Left ventricle myocardium superior (tissue), 1 donor: ENCODE measurements around the gene NOXO1. TPM values are rescaled to one million over a fixed set of nuclear protein-coding genes. Genes with fewer than 3 reads are reported as not detected.

Source experiments
- ATAC-seq: fragments of 200-7000 bp; cut with Tn5 transposase; one replicate; pipeline ENCODE4 v1.9.1; 2020; ENCODE audit warnings: mild to moderate bottlenecking, moderate library complexity
- DNase-seq: peaks from one replicate; pipeline ENCODE4 v3.0.0-alpha.2; 2020
- intact Hi-C: fragments of 100-400 bp; cut with micrococcal nuclease; formaldehyde crosslinking; loops from one replicate; pipeline ENCODE4 v1.11.0; 2022
- total RNA-seq: library from RNA; stranded (reverse); fragmentation: NEBNext Ultra II Directional; extraction: Animal tissue kit (Norgen Biotek cat#: 25700); gene quantifications from one replicate; pipeline ENCODE4 v1.2.1, GENCODE V29; 2021
- donor health status: DM: no; HTN: yes; CAD: no; lungs with severe emphysema.

Gene NOXO1
- total RNA-seq, 1 donor from 2014 or later: not detected

DNA sequence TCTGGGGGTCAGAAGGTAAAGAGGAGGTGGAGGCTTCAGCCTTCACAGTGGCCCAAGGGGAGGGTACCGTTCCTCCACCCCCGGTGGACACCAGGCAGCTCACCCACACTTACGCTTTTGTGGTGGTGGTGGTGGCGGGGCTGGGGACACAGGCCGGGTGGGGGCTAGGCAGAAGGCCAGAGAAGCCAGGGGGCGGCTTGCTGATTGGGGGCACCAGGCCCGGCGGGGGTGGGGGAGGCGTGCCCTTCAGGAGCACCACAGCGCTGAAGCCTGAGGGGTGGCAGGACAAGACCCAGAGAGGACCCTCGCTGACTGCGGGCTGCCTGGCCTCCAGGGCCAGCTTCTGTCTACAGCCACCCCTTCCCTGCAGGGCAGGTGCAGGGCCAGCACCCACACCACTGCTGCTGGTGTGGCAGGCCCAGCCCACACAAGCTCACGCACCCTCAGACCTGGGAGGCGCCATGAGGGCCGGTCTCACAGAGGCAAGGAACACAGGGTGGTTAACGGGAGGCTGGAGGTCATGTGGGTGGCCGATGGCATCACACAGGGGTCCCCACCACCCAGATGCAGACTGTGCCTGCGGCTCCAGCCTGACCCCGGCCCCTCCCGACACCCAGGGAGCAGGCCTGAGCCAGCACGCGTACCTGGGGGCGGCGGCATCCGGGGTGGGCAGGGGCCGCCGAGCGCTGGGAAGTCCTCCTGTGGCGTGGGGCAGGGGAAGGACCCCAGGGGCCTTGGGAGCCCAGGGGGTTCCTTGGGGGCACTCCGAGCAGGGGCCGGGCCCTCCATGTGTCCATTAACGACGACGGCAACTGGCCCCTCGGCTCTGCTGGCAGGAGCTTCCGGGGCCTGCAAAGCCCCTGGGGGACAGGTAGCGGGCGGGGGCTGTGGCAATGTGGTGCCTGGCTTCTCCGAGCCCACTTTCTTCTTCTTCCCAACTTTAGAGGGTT, 17.9 kb upstream of the NOXO1 start:
- DNase-seq (no peak), ATAC-seq (no peak)
- intact Hi-C loops: no loop called here

DNA sequence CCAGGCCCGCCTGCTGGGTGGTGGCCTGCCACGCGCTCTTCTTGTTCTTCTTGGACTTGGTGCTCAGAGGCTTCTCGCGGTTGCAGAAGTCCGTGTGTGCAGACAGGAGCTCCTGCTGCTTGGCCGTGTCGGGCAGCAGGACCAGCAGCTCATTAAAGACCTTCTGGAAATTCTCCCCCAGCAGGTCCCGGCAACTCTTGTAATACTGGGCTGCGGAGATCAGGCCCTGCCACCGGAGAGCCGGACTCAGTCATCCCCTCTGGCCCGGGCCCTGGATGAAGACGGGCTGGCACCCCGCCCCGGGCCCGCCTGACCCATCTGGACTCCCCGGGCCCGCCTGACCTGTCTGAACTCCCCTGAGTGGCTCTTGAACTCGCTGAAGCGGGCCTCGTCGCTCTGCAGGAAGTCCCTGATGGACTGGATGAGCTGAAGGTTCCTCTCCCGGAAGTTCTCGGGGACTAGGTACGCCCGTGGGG, 17.1 kb upstream of the NOXO1 start:
- no peak for ATAC-seq
- intact Hi-C loops: no loop called here

DNA sequence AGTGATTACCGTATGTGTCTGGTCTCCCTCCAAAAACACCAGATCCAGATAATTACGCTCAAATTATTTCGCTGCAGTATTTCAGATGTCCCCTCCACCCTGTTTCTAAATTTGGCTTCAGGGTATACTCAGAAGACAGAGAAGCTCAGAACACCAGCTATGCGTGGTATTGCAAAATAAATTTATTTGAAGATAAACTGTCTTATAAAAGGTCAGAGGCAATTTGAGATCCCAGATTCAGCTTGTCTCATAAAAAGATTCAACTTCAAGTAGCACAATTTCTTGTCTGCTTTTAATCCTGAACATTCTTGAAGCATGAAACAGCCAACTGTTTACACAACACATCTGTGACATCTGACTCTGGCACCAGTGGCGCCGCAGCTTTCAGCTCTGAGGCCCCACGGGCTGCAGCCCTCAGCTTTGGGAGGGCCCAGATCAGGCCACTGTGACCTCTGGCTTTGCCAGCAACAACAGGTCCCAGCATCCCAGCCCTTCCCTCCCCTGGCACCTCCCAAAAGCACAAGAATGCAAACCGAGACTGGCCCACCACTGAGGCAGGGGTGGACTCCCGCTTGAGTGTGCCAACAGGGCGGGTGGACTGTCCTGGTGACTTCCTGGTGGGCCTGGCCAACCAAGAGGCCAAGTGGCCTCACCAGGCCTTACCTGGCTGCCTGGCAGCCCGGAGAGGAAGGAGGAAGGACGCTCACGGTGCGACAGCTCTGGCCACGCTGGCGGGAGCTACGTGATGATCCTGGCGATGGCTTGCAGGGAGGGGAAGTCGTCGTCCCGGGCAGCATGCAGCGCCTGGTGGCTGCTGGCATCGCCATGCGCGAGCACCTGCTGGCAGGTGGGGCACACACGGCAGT, 16.5 kb upstream of the NOXO1 start:
- intact Hi-C loops: no loop called here

More for the DNA sequence above, 17.1 kb upstream of the NOXO1 start:
- no peak for DNase-seq

DNA sequence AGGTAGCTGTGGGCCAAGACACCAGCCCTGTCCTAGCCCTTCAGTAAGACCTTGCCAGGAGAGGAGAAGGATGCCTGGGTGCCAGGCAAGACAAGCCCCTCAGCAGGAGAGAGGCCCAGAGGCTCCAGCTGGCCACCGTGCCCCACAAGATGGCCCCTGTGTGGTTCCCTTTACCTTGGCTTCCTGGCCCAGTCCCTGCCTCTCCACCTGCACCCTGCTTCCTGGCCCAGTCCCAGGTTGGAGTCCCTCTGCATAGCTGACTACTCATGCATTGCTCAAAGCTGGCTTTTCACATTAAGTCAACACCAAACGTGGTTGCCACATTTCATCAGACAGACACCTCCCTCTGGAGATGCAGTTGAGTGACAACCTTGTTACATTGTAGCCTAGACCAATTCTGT, 12.5 kb upstream of the NOXO1 start:
- DNase-seq: no peak
- intact Hi-C loops: no loop called here
- ATAC-seq: no peak

More for the DNA sequence above, 16.5 kb upstream of the NOXO1 start:
- no peak for DNase-seq
- no peak for ATAC-seq

DNA sequence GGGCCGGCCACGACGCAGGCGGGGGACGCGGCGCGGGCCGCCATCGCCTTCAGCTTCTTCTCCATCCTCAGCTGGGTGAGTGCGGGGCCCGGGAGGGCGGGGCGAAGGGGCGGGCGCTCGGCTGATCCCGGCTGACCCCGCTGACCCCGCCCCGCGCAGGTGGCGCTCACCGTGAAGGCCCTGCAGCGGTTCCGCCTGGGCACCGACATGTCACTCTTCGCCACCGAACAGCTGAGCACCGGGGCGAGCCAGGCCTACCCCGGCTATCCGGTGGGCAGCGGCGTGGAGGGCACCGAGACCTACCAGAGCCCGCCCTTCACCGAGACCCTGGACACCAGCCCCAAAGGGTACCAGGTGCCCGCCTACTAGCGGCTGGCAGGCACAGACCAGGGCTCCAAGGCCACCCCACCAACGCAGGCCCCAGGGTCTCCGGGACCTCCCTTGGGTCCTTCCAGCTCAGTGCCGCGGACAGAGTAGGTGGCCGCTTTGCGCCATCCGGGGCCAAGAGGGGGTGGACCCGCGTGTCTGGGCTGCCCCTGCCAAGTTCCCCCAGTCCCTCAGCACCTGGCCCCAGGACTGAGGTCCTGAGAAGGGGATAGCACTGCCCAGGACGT, 11.5 kb upstream of the NOXO1 start:
- ATAC-seq: peak; percentile 1
- intact Hi-C loops: no loop called here
- no peak for DNase-seq

DNA sequence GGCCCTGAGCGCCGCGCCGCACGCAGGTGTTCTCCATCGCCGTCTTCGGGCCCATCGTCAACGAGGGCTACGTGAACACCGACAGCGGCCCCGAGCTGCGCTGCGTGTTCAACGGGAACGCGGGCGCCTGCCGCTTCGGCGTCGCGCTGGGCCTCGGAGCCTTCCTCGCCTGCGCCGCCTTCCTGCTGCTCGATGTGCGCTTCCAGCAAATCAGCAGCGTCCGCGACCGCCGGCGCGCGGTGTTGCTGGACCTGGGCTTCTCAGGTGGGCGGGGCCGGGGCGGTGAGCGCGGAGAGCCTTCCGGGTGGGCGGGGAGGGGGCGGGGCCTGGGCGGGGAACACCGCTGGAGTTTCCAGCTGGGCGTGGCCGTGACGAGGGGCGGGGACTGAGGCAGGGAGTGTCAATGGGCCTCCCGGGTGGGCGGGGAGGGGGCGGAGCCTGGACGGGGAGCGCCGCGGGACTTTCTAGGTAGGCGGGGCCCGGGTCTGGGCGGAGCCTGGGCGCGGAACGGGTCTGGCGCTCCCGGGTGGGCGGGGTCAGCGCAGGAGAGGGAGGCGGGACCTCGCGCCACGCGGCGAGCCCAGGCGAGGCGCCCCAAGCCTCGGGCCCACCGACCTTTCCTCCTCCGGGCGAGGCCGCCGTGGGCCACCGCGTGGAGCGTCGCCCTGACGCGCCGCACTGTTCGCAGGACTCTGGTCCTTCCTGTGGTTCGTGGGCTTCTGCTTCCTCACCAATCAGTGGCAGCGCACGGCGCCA, 10.9 kb upstream of the NOXO1 start:
- intact Hi-C loops: no loop called here
- ATAC-seq: peak; percentile 89
- peak; percentile 96 for DNase-seq

DNA sequence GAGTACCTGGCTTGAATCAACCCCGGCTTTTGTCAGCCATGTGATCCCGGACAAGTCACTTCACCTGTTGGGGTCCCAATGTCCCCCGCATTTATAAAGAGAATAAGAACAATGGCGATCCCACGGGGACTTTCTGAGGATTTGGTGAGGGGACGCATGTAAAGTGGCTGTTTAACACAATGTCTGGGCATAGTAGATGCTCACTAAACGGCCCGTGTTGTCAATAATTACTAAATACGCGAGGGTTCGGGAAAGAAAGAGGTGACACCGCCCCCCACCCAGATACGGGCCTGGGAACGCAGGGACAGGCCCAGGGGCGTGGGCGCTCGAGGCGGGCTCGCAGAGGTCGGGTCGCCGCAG, 10.3 kb upstream of the NOXO1 start:
- no peak for DNase-seq
- no peak for ATAC-seq
- intact Hi-C loops: no loop called here

DNA sequence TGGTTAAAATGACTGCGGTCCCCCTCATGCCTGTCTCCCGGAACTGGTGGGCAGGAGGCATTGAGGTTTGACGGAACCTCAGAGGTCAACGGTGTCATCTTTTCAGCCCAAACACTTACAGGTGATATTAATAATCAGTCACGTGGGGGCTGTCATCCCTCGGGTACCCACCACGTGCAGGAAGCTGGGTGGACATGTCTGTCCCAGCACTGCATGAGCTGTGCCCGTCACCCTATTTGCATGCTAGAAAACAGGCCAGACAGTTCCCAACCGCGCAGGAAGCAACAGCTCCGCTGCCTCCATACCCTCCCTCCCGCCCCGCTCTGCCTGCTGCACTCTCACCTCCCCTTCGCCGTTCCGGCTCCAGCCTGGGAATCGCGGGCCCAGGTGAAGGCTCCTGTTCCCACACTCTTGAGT, 9.9 kb upstream of the NOXO1 start:
- no peak for DNase-seq
- intact Hi-C loops: no loop called here
- ATAC-seq: peak; percentile 4

DNA sequence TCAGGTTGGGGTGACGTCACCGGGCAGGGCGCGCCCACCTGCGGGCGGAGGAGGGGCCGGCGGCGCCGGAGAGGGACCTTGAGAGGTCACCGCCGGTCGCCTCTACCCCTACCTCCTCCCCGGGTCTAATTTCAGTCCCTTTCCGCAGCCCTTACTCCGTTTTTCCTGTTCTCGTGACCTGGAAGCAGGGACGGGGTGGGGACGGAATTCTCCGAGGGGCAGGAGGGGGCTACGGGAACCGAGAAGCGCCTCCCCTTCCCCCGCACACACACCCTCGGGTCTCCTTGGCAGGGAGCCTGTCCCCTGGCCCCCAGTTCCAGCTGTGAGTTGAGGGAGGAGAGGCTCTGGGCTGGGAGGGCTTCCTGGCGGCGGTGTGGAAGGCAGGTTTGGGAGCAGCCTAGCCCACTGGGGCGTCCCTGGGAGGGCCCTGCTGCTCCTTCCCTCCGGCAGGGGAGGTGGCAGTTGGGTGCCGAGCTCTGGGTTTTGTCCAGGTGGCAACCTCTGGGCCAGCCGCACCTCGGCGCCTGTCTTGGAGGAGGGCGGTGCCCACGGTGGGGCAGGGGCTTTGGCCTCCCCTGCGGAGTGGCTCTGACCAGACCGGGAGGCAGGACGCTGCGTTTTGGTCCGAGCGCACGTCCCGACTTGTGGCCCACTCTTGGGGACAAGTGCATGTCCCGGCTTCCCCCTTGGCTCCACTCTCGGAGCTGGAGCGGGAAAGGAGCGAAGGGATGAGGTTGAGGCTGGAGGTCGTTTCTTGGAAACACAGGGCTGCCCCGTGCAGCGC, 9.3 kb upstream of the NOXO1 start:
- intact Hi-C loops: no loop called here
- DNase-seq: no peak

DNA sequence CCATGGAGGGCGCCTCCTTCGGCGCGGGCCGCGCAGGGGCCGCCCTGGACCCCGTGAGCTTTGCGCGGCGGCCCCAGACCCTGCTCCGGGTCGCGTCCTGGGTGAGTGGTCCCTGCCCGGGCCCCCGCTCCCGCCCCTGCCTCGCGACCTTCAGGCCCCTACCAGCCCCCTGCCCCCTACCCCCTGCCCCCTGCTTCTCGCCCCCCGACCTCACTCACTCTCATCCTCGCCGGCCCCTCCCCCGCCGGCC, 8.8 kb upstream of the NOXO1 start:
- intact Hi-C loops: no loop called here
- DNase-seq (no peak), ATAC-seq (no peak)

More for the DNA sequence above, 9.3 kb upstream of the NOXO1 start:
- ATAC-seq: no peak

DNA sequence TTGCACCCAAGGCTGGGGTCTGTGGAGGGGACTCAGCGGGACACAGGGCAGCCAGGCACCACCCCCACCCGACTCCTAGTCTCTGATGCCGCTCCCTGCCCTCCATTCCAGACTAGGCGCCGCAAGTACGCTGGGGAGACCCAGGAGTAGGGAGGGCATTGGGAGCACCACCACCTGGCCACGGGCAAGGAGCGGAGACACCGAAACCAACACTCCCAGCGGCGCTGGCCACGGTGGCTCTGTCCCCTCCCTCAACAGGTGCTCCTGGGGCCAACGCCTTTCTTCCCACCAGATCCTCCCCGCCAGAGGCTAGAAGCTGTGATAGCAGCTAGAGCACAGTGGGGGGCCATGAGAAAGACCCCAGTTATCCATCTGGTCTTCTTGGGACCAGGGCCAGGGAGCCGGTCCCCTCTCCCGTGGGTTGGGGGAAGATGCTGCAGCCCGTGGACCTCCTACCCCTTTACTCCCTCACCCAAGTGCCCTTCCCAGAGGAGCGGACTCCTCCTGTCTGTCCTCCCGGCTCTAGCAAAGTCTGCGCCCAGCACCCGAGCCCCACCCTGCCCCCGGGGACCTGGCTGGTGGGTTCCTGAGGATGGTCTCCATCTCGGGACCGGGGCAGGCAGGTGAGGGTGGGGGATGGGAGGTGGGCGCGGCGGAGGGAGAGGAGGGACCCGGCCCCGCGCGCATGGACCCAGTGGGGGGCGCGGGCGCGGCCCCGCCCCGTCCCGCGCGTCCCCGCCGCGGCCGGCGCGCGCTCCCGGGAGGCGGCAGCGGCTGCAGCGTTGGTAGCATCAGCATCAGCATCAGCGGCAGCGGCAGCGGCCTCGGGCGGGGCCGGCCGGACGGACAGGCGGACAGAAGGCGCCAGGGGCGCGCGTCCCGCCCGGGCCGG, 8.2 kb upstream of the NOXO1 start, which contains the start of gene SYNGR3:
TSS of gene SYNGR3 (plus strand) at position 762 of the 892 bp plus-strand sequence. CDS start 133 bp downstream, outside the sequence.
- intact Hi-C loops: no loop called here
- no peak for DNase-seq

DNA sequence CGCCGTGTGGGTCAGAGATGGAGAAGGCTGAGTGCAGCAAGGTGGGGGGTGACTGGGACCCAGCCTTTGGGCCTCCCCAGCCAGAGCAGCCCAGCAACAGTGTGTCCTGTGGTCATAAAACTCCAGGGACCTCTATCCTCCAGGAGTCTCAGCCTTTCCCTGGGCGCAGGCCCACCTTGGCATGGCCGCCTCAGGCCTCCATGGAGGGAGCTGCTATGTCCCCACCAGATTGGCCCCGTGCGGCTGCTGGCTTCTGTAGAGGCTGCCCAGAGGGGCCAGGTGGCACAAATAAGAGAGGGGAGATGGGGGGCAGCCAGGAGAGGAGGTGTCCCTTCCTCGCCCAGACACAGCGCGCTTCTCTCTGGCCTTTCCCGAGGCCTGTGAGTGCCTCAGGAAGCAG, 5.9 kb upstream of the NOXO1 start:
- intact Hi-C loops: no loop called here
- no peak for ATAC-seq
- DNase-seq: no peak

More for the DNA sequence above, 8.2 kb upstream of the NOXO1 start, which contains the start of gene SYNGR3:
- no peak for ATAC-seq

DNA sequence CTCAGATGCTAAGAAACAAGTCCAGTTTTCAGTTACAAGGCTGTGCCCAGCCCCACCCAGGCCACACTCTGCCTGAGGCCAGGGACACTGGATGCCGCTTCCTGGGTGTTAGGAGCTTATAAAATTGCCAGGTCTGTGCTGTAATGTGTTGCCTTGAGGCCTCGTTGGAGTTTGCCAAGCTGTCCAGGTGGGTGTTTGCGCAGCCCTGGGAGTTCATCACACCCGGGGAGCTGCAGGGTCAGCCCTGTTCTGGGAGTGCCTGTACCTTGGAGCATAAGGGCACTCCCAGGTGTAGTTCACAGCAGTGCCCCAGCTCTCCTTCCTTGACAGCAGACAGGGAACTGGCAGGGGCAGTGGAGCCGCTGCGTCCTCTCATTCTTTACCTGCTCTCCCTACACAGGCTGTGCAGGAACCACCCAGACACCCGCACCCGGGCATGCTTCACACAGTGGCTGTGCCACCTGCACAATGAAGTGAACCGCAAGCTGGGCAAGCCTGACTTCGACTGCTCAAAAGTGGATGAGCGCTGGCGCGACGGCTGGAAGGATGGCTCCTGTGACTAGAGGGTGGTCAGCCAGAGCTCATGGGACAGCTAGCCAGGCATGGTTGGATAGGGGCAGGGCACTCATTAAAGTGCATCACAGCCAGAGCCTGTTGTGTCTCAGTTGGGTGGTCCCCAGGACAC, 4.3 kb upstream of the NOXO1 start:
- intact Hi-C loops: no loop called here
- DNase-seq: no peak
- no peak for ATAC-seq

DNA sequence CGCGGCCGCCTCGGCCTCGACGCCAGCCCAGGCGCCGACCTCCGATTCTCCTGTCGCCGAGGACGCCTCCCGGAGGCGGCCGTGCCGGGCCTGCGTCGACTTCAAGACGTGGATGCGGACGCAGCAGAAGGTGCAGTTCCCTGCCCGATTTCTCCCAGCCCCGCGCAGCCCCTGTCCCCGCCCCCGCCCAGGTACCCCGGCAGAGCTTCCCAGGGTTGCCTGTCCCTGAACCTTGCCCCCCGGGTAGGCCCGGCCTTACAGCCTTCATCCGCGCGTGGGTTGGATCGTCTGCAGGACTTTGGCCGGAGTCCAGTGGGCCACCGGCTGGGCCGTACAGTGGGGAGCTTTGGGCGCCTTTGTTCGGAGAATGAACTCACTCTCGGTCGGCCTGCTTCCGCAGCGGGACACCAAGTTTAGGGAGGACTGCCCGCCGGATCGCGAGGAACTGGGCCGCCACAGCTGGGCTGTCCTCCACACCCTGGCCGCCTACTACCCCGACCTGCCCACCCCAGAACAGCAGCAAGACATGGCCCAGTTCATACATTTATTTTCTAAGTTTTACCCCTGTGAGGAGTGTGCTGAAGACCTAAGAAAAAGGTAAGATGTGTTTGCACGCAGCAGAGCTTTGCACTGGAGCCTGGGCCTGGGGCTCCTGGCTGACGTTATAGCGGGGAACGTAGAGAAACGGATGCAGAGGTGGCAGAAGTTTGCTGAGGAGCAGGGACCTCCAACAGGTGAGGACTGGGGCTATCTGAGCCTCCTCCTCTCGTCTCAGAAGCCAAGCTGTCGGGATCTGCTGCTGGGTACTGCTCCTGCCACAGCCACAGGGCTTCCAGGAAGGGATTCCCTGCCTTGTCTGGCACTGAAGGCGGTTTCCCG, 3.3 kb upstream of the NOXO1 start:
- intact Hi-C loops: no loop called here
- peak; percentile 4 for ATAC-seq
- peak; percentile 53 for DNase-seq

DNA sequence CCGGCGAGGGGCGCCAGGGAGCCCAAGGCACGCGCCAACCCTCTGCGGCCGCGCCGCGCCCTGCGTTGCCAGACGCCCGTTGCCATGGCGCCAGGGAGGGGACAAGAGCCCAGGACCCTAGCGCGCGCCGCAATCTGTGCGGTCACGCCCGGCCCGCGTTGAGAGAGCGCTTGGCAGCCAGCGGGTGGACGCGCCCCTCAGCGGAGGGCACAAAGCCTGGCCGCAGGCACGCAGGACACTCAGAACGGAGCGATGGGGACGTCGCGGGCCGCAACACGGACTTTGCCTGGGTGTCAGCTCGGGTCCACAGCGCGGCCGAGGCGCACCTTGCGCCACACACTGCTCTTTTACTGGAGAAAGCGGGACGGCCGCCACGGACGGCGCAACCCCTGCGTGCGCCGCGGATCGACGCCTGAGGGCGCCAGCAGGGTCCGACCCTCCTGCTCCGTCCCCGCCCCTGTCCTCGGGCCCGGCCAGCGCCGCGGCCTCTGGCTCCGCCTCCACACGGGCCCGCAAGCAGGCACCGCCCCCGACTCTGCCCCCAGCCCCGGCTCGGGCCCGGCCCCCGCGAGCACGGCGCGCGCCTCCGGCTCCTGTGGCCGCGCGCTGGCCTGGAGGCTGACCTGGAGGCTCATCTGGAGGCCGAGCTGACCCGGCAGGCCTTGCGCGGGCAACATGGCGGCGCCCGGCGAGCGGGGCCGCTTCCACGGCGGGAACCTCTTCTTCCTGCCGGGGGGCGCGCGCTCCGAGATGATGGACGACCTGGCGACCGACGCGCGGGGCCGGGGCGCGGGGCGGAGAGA, 2.5 kb upstream of the NOXO1 start, which contains the start of gene GFER:
TSS of gene GFER (plus strand) at position 650 of the 803 bp plus-strand sequence. CDS start at position 676, 26 bp downstream.
- intact Hi-C loops: no loop called here
- ATAC-seq: peak; percentile 96

More for the DNA sequence above, 2.5 kb upstream of the NOXO1 start, which contains the start of gene GFER:
- peak; percentile 95 for DNase-seq
